ENCODE results near the gene SYNE4.

The SYNE4 gene

DNA sequence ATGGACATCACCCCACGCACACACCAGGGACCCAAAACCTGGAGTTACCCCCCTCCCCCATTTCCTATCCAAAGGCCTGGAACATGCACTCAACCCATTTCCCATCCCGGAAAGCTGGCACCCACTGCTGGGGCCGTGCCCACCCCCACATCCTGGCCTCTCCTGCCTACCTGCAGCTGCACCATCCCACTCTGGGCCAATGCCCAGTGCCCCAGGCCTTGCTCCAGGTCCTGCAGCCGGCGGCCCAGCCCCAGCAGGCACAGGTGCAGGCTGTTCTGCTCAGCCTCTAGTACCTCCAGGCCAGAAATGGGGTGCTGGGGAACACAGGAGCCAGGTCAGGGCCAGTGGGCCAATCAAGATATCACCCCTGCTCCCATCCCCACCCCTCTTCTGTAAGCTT lies 1.7 kb downstream of the SYNE4 start:
- Mint-ChIP-seq H3K4me3 (no peak overlapping the region), H3K27ac (no peak overlapping the region), H3K27me3 (no peaks in the 10 kb centered on the region), H3K9me3 (no peaks in the 10 kb centered on the region), H3K36me3 (no peaks in the 10 kb centered on the region), H3K4me1 (peaks cover 16% of the 10 kb centered on the region)

DNA sequence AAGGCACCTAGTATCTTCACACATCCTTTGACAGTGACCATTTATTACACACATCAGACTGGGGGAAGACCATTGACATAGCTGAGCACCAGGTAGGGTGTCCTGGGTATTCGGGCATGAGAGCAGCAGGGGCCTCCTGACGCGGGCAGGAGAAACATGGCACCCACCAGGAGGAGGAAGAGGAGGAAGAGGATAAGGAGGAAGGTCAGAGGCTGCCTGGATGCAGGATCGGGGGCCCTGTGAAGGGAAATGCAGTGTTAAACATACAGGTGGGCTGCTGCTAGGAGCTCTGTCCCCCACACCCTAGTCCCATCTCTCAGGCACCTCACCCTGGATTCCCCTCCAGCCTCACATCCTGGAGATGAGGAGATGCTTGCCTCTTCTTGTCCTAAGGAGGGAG lies 5.3 kb downstream of the SYNE4 start:
- no peaks in the 10 kb centered on the region for H3K9me3 Mint-ChIP-seq
- no peak overlapping the region for H3K27ac Mint-ChIP-seq

DNA sequence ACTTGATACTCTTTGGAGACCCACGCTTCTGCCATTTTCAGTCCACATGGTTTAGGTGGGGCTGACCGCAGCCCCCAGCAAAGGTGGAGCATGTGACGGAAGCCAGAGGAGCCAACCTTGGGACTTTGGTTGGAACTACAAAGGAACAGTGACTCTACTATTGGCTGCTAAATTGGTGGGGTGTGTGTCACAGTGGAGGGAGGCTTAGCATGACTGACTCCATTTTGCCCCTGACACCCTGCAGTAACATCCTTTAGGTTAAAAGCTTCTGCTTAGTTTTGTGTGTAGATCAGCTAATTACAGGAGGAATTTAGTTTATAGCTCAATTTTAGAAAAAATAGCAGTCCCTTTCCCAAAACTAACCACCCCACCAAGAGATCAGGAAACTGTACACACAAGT lies 7.0 kb downstream of the SYNE4 start:
- no peaks in the 10 kb centered on the region for H3K9me3 Mint-ChIP-seq
- peaks cover 29% of the 10 kb centered on the region for H3K4me1 Mint-ChIP-seq
- no peaks in the 10 kb centered on the region for H3K27me3 Mint-ChIP-seq
- H3K4me3 Mint-ChIP-seq, result no peak overlapping the region
- H3K27ac Mint-ChIP-seq, result no peak overlapping the region
- H3K36me3 Mint-ChIP-seq, result peaks cover 4% of the 10 kb centered on the region

More for the DNA sequence above, 5.3 kb downstream of the SYNE4 start:
- H3K27me3 Mint-ChIP-seq, result no peaks in the 10 kb centered on the region
- no peaks in the 10 kb centered on the region for H3K36me3 Mint-ChIP-seq
- H3K4me1 Mint-ChIP-seq, result peaks cover 18% of the 10 kb centered on the region
- H3K4me3 Mint-ChIP-seq, result no peak overlapping the region

DNA sequence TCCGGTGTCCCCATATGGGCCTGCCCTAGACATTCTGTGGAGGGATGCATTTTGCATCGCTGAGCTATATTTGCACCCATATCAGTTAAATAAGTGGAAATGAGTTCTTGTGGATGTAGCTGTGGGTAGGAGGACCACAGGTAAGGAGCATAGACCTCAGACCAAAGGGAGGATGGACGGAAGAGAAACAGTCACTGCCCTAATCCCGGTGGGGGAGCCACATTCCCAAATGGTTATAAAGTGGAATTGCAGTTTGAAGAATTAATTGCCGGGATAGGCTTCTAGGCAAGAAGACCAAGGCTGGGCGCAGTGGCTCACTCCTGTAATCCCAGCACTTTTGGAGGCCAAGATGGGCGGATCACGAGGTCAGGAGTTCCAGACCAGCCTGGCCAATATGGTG lies 11.8 kb downstream of the SYNE4 start:
- Mint-ChIP-seq H3K4me3 (peak overlapping the region; percentile 98), H3K9me3 (no peaks in the 10 kb centered on the region), H3K36me3 (peaks cover 4% of the 10 kb centered on the region), H3K27ac (peak overlapping the region; percentile 56), H3K27me3 (no peaks in the 10 kb centered on the region), H3K4me1 (peaks cover 43% of the 10 kb centered on the region)

DNA sequence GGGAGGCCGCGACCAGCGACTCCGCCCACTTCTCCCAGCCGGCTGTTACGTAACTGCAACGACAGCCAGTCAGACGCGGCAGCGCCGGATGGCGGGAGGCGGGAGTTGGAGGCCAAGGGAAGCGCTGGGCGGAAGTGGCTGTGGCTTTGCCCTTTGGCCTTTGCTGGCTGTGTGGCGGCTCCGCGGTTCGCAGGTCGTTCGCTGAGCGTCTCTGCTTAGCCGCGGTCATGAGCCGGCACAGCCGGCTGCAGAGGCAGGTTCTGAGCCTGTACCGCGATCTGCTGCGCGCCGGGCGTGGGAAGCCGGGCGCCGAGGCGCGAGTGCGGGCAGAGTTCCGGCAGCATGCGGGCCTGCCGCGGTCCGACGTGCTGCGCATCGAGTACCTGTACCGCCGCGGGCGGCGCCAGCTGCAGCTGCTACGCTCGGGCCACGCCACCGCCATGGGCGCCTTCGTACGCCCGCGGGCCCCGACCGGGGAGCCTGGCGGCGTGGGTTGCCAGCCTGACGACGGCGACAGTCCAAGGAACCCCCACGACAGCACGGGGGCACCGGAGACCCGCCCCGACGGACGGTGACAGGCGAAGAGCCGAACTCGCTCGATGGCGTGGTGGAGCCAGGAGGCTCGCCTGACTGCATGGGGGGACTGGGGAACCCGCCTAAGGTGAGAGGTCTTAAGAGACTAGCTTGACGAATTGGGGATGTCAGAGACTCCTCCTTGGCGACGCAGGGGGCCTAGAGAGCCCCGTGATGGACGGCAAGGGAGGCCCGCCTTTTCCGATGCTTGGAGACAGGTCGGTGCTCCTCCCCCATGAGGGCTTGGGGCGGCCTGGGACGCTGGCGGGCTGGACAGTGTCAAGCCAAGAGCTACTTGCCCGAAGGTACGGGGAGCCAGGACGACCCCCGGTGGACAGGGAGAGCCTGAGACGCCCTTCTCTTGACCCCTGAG lies 13.3 kb downstream of the SYNE4 start, which contains the start of gene SDHAF1:
SDHAF1 (plus strand) TSS at position 141 of the 946 bp plus-strand sequence; CDS start at position 228, 87 bp downstream.
- Mint-ChIP-seq H3K36me3 (peaks cover 4% of the 10 kb centered on the region), H3K27ac (peak within 1 kb of the TSS; percentile 98), H3K4me3 (peak within 1 kb of the TSS; percentile 98), H3K4me1 (peaks cover 37% of the 10 kb centered on the region), H3K27me3 (no peaks in the 10 kb centered on the region), H3K9me3 (no peaks in the 10 kb centered on the region)

DNA sequence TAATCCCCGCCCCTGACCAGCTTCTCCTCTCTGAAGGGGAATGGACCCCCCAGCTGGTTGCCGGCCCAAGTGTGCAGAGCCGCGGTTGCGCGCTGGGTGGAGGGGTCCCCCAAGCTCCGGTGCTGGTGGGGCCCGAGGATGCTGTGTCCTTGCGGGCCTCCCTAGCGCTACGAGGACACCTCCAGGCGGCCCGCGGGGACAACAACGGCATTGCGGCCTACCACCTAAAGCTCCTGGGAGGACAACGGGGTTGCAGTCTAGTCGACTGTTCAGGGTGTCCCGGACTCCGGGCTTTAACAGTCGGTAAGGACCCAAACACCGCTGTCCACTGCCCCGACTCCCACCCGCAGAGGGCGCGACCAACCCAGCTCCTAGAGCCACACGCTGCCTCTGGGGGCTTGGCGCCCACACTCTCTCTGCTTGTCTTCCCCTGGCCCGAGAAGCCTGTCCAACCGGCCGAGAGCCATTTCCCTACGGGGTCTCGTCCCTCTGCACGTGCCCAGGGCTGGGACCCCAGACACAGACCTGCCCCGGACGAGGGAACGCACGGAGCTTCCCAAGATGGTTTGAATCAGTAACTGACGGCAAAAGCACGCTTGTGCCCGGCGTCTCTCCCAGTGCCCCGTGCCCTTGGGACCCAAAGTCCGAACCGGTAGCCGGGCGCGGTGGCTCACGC lies 14.6 kb downstream of the SYNE4 start:
- H3K9me3 Mint-ChIP-seq, result no peaks in the 10 kb centered on the region
- H3K27me3 Mint-ChIP-seq, result no peaks in the 10 kb centered on the region
- H3K27ac Mint-ChIP-seq, result no peak overlapping the region
- peaks cover 26% of the 10 kb centered on the region for H3K4me1 Mint-ChIP-seq
- peaks cover 4% of the 10 kb centered on the region for H3K36me3 Mint-ChIP-seq
- peak overlapping the region; percentile 67 for H3K4me3 Mint-ChIP-seq

DNA sequence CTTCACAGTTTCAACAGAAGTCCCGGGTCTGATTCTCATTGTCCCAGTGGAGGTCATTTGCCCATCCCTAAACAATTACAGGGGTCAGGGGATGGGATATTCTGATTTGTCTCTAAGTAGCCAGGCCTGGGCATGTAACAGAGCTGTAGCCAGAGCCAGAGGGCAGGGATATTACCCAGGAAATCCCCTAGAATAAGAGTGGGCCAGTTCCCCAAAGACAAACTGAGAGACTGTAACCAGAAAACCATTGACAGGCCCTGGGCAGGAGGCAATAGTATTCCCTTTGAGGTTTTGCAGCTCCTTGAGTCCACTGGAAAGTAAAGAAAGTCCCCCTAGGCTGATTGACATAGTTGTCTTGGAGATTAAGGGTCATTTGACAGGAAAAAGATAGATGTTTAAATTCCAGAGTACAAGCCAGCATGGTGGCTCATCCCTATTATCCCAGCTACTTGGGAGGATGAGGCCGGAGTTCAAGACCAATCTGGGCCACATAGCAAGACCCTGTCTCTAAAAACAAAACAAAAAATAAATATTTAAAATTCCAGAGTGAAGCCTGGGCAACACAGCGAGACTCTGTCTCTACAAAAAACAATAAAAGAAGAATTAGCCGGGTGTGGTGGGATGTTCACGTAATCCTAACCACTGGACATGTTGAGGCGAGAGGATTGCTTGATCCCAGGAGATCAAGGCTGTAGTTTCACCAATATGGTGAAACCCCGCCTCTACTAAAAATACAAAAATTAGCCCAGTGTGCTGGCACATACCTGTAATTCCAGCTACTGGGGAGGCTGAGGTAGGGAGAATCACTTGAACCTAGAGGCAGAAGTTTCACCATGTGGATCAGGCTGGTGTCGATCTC lies 15.5 kb downstream of the SYNE4 start:
- Mint-ChIP-seq H3K27ac (no peak overlapping the region), H3K4me3 (peak overlapping the region; percentile 33)

DNA sequence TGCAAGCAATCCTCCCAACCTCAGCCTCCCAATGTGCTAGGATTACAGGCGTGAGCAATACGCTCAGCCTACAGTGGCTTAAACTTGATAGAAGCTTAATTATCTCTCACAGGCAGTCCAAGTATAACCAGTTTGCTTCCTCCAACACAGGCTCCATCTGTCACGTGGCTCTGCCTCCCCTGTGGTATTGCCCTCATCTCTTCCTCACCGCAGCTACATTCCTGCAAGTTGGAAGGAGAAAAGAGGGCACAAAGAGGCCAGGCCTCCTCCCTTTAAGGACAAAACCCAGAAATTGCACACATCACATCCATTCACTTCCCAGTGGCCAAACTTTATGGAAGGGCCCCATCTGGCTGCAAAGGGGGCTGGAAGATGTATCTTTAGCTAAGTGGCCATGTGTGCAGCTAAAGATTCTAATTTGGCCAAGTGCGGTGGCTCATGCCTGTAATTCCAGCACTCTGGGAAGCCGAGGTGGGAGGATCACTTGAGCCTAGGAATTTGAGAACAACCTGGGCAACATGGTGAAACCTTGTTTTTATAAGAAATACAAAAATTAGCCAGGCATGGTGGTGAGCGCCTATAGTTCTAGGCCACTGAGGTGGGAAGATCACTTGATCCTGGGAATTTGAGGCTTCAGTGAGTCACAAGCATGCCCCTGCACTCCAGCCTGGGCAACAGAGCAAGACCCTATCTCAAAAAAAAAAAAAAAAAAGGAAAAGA lies 16.7 kb downstream of the SYNE4 start:
- no peak overlapping the region for H3K4me3 Mint-ChIP-seq
- H3K4me1 Mint-ChIP-seq, result peaks cover 18% of the 10 kb centered on the region
- H3K27me3 Mint-ChIP-seq, result peaks cover under 1% of the 10 kb centered on the region
- H3K27ac Mint-ChIP-seq, result no peak overlapping the region
- H3K9me3 Mint-ChIP-seq, result no peaks in the 10 kb centered on the region
- H3K36me3 Mint-ChIP-seq, result peaks cover 1% of the 10 kb centered on the region

More for the DNA sequence above, 15.5 kb downstream of the SYNE4 start:
- peaks cover 25% of the 10 kb centered on the region for H3K4me1 Mint-ChIP-seq
- no peaks in the 10 kb centered on the region for H3K9me3 Mint-ChIP-seq
- H3K36me3 Mint-ChIP-seq, result peaks cover 4% of the 10 kb centered on the region
- H3K27me3 Mint-ChIP-seq, result no peaks in the 10 kb centered on the region

DNA sequence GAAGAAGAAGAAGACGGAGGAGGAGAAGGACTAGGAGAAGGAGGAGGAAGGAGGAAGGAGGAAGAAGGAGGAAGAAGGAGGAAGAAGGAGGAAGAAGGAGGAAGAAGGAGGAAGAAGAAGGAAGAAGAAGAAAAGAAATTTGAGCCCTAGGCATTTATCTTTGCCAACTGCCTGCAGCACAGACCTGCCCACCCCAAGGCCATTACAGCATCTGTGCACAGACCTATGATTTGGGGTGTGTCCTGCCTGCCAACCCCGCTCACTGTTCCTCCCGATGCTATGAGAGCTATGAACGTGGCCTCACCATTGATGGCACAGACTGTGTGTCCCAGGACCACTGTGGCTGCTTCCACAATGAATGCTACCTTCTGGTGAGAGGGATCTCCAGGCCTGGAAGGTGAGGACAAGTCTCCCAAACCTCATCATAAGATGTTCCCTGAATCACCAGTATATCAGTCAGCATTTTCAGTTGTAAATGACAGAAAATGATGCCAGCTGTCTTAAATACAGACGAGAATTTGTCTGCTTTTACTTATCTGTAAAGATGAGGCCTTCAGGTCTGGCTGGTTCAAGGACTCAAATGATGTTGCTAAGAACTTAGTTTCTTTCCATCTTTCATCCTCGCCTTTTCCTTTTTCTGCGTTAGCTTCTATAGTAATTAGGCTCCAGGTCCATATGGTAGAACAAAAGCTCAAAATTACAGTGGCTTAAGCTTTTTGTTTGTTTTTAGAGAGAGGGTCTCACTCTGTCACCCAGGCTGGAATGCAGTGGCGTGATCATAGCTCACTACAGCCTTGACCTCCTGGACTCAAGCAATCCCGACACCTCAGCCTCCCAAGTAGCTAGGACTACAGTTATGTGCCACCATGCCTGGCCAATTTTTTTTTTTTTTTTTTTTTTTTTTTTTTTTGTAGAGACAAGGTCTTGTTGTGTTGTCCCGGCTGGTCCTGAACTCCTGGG lies 17.6 kb downstream of the SYNE4 start:
- H3K4me3 Mint-ChIP-seq, result no peak overlapping the region
- H3K9me3 Mint-ChIP-seq, result no peaks in the 10 kb centered on the region
- H3K4me1 Mint-ChIP-seq, result peaks cover 15% of the 10 kb centered on the region
- H3K27me3 Mint-ChIP-seq, result peaks cover 4% of the 10 kb centered on the region
- no peaks in the 10 kb centered on the region for H3K36me3 Mint-ChIP-seq
- H3K27ac Mint-ChIP-seq, result no peak overlapping the region

DNA sequence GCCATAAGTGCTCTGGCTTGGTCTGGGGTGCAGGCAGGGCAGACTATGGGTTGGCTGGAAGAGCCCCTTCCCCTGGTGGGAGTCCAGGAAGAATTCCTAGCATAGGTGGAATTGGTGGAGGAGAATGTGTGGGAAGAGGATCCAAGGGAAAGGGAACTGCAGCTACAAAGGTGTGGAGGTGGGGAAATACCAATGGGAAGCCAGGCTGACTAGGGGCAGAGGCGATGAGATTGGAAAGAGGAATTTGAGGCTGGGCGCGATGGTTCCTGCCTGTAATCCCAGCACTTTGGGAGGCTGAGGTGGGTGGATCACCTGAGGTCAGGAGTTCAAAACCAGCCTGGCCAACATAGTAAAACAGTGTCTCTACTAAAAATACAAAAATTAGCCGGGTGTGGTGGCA lies 18.5 kb downstream of the SYNE4 start:
- H3K36me3 Mint-ChIP-seq, result no peaks in the 10 kb centered on the region
- no peak overlapping the region for H3K4me3 Mint-ChIP-seq
- peaks cover 13% of the 10 kb centered on the region for H3K27me3 Mint-ChIP-seq
- H3K27ac Mint-ChIP-seq, result no peak overlapping the region
- peaks cover 11% of the 10 kb centered on the region for H3K4me1 Mint-ChIP-seq
- H3K9me3 Mint-ChIP-seq, result no peaks in the 10 kb centered on the region

DNA sequence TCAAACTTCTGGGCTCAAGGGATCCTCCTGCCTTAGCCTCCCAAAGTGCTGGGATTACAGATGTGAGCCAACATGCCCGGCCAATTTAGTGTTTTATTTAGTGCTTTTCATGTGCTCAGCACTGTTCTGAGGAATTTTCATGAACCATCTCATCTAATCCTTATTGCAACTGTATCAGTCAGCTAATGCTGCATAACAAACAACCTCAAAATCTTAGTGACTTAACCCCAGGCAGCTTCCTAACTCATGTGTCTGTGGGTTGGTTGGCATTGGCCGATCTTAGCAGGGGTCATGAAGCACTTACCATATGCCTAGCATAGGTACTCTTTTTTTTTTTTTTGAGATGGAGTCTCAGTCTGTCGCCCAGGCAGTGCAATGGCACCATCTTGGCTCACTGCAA lies 19.8 kb downstream of the SYNE4 start:
- Mint-ChIP-seq H3K4me3 (no peak overlapping the region), H3K4me1 (peaks cover 7% of the 10 kb centered on the region), H3K9me3 (no peaks in the 10 kb centered on the region), H3K27ac (no peak overlapping the region), H3K27me3 (peaks cover 22% of the 10 kb centered on the region), H3K36me3 (peaks cover 2% of the 10 kb centered on the region)

DNA sequence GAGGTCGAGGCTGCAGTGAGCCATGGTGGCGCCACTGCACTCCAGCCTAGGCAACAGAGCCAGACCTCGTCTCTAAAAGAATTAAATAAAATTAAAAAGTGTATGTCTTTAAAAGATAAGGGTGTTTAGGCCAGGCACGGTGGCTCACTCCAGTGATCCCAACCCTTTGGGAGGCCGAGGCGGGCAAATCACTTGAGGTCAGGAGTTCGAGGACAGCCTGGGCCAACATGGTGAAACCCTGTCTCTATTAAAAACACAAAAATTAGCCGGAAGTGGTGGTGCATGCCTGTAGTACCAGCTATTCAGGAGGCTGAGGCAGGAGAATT lies 21.1 kb downstream of the SYNE4 start:
- peaks cover 22% of the 10 kb centered on the region for H3K27me3 Mint-ChIP-seq
- peaks cover 7% of the 10 kb centered on the region for H3K4me1 Mint-ChIP-seq
- H3K36me3 Mint-ChIP-seq, result peaks cover 2% of the 10 kb centered on the region
- H3K9me3 Mint-ChIP-seq, result no peaks in the 10 kb centered on the region
- H3K4me3 Mint-ChIP-seq, result no peak overlapping the region
- no peak overlapping the region for H3K27ac Mint-ChIP-seq

DNA sequence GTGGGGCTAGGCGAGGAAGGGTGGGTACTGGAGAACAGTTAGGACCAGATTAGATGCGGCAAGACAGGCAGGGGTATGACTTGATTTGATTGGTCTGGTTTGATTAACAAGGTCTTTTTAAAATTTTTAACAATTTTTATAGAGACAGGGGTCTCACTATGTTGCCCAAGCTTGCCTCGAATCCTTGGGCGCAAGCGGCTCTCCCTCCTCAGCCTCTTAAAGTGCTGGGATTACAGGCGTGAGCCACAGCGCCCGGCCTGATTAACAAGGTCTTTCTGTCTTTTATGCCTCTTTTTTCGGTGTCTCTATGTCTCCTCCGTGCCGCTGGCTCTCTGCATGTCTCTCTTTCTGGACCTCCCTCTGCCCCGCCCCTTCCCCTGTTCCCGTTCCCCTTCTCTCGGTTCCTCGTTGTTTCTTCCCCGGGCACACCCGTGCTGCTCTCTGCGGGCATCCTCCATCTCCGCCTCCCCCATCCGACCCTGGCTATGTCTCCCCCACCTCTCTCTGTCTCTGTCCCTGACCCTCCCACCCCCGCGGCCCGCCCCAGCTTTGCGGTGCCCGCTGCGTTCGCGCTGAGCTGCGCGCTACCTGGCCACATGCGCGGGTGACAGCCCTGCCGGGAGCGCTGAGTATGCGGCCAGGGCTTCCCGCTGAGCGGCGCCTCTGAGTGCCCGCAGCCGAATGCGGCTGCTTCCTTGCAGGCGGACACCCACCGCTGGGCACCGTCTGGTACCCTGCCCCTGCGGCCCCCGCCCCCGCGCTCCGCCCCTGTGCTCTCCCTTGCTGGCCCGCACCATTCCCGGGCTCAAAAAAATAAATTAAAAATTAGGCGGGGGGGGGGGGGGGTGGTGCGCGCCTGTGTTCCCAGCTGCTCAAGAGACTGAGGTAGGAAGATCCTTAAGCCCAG lies 21.7 kb downstream of the SYNE4 start:
- Mint-ChIP-seq H3K9me3 (no peaks in the 10 kb centered on the region), H3K27me3 (peaks cover 22% of the 10 kb centered on the region), H3K27ac (no peak overlapping the region), H3K4me1 (peaks cover 7% of the 10 kb centered on the region), H3K4me3 (peak overlapping the region; percentile 86), H3K36me3 (peaks cover 2% of the 10 kb centered on the region)
